DND-41 (cell line): Measurements from ENCODE around the gene NEDD4L.

Experiments used
- ATAC-seq: fragments of 200-7000 bp; cut with Tn5 transposase; 3 replicates; pipeline ENCODE4 v1.9.1; 2021; ENCODE audit warnings: low read depth; ENCODE audit not compliant: insufficient read depth
- DNase-seq: peaks from one replicate; pipeline ENCODE4 v3.0.0-alpha.2; 2020
- H2AFZ ChIP-seq: 2 replicates; pipeline ENCODE4 v1.6.0; 2012; ENCODE audit warnings: low read depth, low read length
- H3K27ac ChIP-seq: 2 replicates; pipeline ENCODE4 v1.5.1; 2012; ENCODE audit warnings: low read length, inconsistent platforms
- H3K27me3 ChIP-seq: fragments of 200-600 bp; sonication (generic); 2 replicates; pipeline ENCODE4 v1.6.0; 2012; ENCODE audit warnings: low read length, mild to moderate bottlenecking, inconsistent platforms; ENCODE audit not compliant: insufficient read depth, poor library complexity
- H3K36me3 ChIP-seq: 2 replicates; pipeline ENCODE4 v1.5.1; 2012; ENCODE audit warnings: low read length, inconsistent platforms; ENCODE audit not compliant: insufficient read depth
- H3K4me1 ChIP-seq: 2 replicates; pipeline ENCODE4 v1.5.1; 2012; ENCODE audit warnings: mild to moderate bottlenecking, low read length; ENCODE audit not compliant: insufficient read depth
- H3K4me2 ChIP-seq: 2 replicates; pipeline ENCODE4 v1.6.0; 2012; ENCODE audit warnings: mild to moderate bottlenecking, moderate library complexity, low read length, inconsistent platforms; ENCODE audit not compliant: insufficient read depth
- H3K4me3 ChIP-seq, 2 experiments: fragments of 200-600 bp in 1 of 2; shearing (Covaris generic) in 1 of 2; 2 replicates each; pipeline ENCODE4 v1.5.1; 2012 to 2016; ENCODE audit warnings: inconsistent platforms in 2 of 2, low read length in 2 of 2, mild to moderate bottlenecking in 2 of 2, low read depth in 1 of 2, moderate library complexity in 1 of 2
- H3K79me2 ChIP-seq: 2 replicates; pipeline ENCODE4 v1.6.0; 2012; ENCODE audit warnings: low read length, inconsistent platforms; ENCODE audit not compliant: insufficient read depth
- H3K9ac ChIP-seq: 2 replicates; pipeline ENCODE4 v1.6.0; 2012; ENCODE audit warnings: low read depth, mild to moderate bottlenecking, inconsistent platforms, low read length, moderate library complexity
- H3K9me3 ChIP-seq: 2 replicates; pipeline ENCODE4 v1.5.1; 2012; ENCODE audit warnings: low read length, moderate library complexity, mild to moderate bottlenecking, inconsistent platforms; ENCODE audit not compliant: insufficient read depth, severe bottlenecking
- H4K20me1 ChIP-seq: 2 replicates; pipeline ENCODE4 v1.6.0; 2012; ENCODE audit warnings: low read length; ENCODE audit not compliant: insufficient read depth
- EZH2 ChIP-seq: IDR thresholded peaks from 3 replicates; pipeline ENCODE4 v1.6.1; 2012; ENCODE audit warnings: borderline replicate concordance, low read depth, mild to moderate bottlenecking, moderate library complexity, low read length, inconsistent platforms; ENCODE audit not compliant: severe bottlenecking
- TF ChIP-seq, protein P1 (sequence below): IDR thresholded peaks from 2 replicates; pipeline ENCODE4 v1.5.1; 2012; ENCODE audit warnings: borderline replicate concordance, low read length, moderate library complexity, mild to moderate bottlenecking; ENCODE audit not compliant: poor library complexity, severe bottlenecking; ENCODE audit errors: extremely low read depth

NEDD4L gene

DNA sequence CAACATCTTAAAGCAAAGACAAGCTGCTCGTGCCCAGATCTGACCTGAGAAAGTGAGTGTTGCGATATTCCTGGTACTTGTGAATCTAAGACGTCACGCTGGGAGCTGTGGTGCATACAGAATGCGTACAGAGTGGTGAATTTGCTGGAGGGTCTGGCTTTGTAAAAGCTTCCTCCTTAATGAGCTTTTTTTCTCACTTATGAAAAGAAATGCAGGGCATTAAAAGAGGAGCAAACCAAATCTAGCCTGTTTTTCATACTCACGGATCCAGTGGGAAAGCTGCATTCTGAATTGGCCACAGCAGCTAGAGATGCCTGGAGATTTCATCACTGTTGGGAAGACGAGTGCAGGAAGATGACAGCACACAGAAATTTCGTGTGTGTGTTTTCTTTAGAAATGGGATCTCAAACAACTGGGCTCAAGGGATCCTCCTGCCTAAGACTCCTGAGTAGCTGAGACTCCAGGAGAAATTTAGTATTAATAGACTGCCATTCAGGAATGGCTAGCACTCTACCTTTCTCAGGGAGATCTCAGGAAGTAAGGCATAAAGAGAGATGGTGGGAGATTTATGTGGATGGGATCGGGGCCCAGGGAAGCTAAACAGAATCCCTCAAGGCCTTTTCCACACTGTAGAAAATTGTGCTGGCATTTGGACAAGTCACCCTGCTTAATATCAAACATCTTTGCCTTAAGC is 403.5 kb downstream of the NEDD4L start:
- Histone ChIP-seq H3K9me3 (no peaks in the 10 kb centered on the region), H3K79me2 (no peaks in the 10 kb centered on the region), H3K27me3 (peaks cover 17% of the 10 kb centered on the region), H2AFZ (no peak overlapping the region; the same call in 1 of the 2 replicates), H4K20me1 (no peaks in the 10 kb centered on the region), H3K4me2 (no peak overlapping the region), H3K27ac (no peak overlapping the region), H3K36me3 (no peaks in the 10 kb centered on the region), H3K9ac (no peak overlapping the region), H3K4me3 (no peak overlapping the region), H3K4me1 (no peaks in the 10 kb centered on the region)
- no peak for ATAC-seq
- TF ChIP-seq EZH2 = no peak
- TF ChIP-seq, protein P1, sequence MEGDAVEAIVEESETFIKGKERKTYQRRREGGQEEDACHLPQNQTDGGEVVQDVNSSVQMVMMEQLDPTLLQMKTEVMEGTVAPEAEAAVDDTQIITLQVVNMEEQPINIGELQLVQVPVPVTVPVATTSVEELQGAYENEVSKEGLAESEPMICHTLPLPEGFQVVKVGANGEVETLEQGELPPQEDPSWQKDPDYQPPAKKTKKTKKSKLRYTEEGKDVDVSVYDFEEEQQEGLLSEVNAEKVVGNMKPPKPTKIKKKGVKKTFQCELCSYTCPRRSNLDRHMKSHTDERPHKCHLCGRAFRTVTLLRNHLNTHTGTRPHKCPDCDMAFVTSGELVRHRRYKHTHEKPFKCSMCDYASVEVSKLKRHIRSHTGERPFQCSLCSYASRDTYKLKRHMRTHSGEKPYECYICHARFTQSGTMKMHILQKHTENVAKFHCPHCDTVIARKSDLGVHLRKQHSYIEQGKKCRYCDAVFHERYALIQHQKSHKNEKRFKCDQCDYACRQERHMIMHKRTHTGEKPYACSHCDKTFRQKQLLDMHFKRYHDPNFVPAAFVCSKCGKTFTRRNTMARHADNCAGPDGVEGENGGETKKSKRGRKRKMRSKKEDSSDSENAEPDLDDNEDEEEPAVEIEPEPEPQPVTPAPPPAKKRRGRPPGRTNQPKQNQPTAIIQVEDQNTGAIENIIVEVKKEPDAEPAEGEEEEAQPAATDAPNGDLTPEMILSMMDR = no peak
- DNase-seq = no peak

DNA sequence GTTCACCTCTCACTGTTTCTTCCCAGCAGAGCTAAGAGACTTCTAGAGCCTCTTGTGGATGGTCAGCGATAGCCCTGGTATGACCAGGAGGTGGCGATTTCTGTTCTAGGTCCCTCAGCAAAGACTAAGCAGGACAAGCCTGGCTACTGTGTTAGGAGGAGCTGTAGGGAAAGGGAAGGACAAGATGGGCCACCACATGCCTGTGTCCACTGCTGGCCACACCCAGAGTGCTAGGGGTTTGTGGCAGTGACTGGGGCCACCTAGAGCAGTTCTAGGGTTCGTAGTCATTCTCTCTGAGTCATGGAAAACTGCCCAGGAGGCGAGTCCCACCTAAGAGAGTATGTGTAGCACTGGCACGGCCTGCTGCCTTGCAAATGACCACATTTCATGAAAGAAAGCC is 405.4 kb downstream of the NEDD4L start:
- DNase-seq (no peak), ATAC-seq (no peak)
- Histone ChIP-seq H3K36me3 (no peaks in the 10 kb centered on the region), H3K9me3 (no peaks in the 10 kb centered on the region), H3K79me2 (no peaks in the 10 kb centered on the region), H3K4me3 (no peak overlapping the region), H3K4me1 (no peaks in the 10 kb centered on the region), H3K4me2 (no peak overlapping the region), H2AFZ (no peak overlapping the region), H3K27me3 (peaks cover 17% of the 10 kb centered on the region), H3K9ac (no peak overlapping the region), H4K20me1 (no peaks in the 10 kb centered on the region), H3K27ac (no peak overlapping the region)
- TF ChIP-seq, protein P1 = no peak
- no peak for TF ChIP-seq EZH2
